ENCODE data around the gene RTEL1.

RTEL1 gene

DNA sequence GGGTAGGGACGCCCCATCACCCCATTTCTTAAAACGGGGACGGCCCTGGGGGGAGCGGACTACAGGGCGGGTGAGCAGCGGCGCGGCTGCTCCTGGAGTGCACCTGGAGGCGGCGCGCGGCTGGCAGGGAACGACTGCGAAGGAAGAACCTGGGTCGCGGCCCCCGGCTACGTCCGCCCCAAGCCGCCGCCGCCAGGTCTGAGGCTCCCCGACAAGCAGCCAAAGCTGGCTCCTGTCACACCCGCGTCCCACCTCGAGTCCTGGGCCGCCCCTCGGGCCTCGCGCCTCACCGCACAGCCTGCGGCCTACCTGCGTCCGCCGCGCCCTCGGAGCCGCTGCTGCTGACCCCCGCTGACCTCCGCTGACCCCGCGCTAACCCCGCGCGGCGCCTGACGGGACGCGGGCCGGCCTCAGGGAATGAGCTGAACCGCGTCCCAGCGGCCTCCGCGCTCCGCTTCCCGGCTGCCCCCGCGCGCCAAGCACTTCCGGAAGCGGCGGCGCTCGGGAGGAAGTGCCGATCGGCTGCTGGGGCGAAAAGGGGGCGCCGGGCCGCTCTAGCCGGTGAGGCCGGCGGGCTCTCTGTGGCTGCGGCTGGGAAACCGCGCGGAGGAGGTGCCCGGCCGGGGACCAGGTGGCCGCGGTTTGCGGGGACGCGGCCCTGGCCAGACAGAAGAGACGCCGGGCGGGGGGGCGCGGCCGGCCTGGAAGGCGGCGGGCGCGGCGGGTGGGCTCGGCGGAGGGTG is 49.6 kb downstream of the RTEL1 start, which contains the start of the genes ARFRP1 and ZGPAT:
Gene ARFRP1, minus strand, starts transcription at position 419 of the 743 bp plus-strand sequence. CDS start 885 bp downstream, outside the sequence.
Gene ZGPAT, plus strand, starts transcription at position 482 of the 743 bp plus-strand sequence. CDS start 542 bp downstream, outside the sequence.
- Histone ChIP-seq H3K9me3 (no peaks in the 10 kb centered on the region), H3K27ac (peak within 1 kb of the TSS; percentile 76 to 86), H3K4me3 (peak within 1 kb of the TSS; percentile 82 to 83), H3K4me1 (peaks cover 0 to 40% (median 28%) of the 10 kb centered on the region in 4 donors), H3K27me3 (no peaks in the 10 kb centered on the region), H3K36me3 (peaks cover 34 to 75% (median 50%) of the 10 kb centered on the region in 3 donors)
- TF ChIP-seq, protein P1, sequence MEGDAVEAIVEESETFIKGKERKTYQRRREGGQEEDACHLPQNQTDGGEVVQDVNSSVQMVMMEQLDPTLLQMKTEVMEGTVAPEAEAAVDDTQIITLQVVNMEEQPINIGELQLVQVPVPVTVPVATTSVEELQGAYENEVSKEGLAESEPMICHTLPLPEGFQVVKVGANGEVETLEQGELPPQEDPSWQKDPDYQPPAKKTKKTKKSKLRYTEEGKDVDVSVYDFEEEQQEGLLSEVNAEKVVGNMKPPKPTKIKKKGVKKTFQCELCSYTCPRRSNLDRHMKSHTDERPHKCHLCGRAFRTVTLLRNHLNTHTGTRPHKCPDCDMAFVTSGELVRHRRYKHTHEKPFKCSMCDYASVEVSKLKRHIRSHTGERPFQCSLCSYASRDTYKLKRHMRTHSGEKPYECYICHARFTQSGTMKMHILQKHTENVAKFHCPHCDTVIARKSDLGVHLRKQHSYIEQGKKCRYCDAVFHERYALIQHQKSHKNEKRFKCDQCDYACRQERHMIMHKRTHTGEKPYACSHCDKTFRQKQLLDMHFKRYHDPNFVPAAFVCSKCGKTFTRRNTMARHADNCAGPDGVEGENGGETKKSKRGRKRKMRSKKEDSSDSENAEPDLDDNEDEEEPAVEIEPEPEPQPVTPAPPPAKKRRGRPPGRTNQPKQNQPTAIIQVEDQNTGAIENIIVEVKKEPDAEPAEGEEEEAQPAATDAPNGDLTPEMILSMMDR (IDR thresholded peaks at IDR 0.05) = no peak
- peak; percentile 85 to 93 for DNase-seq
- intact Hi-C loops (cut with DNase I; ENCODE audit: low total_unique reads) = loop anchor here (5.0 kb wide), 2 partner anchors 50 to 80 kb away; partner anchors contain the start of genes GMEB2 and RTEL1

DNA sequence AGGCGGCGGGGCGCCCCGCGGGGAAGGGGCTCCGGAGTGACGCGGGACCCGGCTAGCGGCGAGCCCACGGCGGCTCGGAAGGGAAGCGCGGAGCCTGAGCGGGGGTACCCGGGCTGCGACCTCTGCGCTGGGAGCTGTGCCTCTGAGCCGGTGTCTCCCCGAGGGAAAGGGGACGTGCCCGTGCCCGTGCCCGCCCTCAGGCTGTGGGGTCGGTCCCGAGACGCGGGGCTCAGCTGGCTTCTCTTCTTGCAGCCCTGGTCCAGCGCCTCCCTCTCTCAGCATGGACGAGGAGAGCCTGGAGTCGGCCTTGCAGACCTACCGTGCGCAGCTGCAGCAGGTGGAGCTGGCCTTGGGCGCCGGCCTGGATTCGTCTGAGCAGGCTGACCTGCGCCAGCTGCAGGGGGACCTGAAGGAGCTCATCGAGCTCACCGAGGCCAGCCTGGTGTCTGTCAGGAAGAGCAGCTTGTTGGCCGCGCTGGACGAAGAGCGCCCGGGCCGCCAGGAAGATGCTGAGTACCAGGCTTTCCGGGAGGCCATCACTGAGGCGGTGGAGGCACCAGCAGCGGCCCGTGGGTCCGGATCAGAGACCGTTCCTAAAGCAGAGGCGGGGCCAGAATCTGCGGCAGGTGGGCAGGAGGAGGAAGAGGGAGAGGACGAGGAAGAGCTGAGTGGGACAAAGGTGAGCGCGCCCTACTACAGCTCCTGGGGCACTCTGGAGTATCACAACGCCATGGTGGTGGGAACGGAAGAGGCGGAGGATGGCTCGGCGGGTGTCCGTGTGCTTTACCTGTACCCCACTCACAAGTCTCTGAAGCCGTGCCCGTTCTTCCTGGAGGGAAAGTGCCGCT is 50.4 kb downstream of the RTEL1 start:
- intact Hi-C loops (cut with DNase I; ENCODE audit: low total_unique reads) = loop anchor here (5.0 kb wide), 2 partner anchors 51 to 81 kb away; partner anchors contain the start of genes GMEB2 and RTEL1
- Histone ChIP-seq H3K4me3 (peak overlapping the region; percentile 82 to 83), H3K9me3 (no peaks in the 10 kb centered on the region), H3K4me1 (peaks cover 0 to 40% (median 28%) of the 10 kb centered on the region in 4 donors), H3K27ac (peak overlapping the region; percentile 76 to 86), H3K36me3 (peaks cover 40 to 75% (median 50%) of the 10 kb centered on the region in 3 donors), H3K27me3 (no peaks in the 10 kb centered on the region)
- peak in 1 of 2 donors; percentile 66 for DNase-seq
- TF ChIP-seq, protein P1 (IDR thresholded peaks at IDR 0.05) = no peak

DNA sequence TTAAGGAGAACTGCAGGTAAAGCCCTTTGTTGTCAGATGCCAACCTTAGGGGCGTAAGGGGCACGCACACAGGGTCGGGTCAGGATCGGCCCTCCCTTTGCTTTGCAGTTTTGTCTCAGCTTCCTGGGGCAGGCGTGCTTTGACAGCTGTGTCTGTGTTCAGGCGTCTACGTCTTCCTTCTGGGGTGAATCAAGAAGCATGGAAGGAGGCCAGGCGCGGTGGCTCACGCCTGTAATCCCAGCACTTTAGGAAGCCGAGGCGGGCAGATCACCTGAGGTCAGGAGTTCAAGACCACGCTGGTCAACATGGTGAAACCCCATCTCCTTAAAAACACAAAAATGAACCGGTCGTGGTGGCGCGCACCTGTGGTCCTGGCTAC is 51.0 kb downstream of the RTEL1 start:
- TF ChIP-seq, protein P1 (IDR thresholded peaks at IDR 0.05) = no peak
- intact Hi-C loops (cut with DNase I; ENCODE audit: low total_unique reads) = loop anchor here (5.0 kb wide), 2 partner anchors 52 to 82 kb away; partner anchors contain the start of genes GMEB2 and RTEL1
- H3K36me3 ChIP-seq = peaks cover 47 to 75% (median 47%) of the 10 kb centered on the region in 3 donors
- H3K27me3 ChIP-seq = no peaks in the 10 kb centered on the region
- peak overlapping the region; percentile 82 to 83 for H3K4me3 ChIP-seq
- peaks cover 0 to 40% (median 28%) of the 10 kb centered on the region in 4 donors for H3K4me1 ChIP-seq
- DNase-seq = peak in 1 of 2 donors; percentile 59
- H3K27ac ChIP-seq = no peak overlapping the region
- no peaks in the 10 kb centered on the region for H3K9me3 ChIP-seq

DNA sequence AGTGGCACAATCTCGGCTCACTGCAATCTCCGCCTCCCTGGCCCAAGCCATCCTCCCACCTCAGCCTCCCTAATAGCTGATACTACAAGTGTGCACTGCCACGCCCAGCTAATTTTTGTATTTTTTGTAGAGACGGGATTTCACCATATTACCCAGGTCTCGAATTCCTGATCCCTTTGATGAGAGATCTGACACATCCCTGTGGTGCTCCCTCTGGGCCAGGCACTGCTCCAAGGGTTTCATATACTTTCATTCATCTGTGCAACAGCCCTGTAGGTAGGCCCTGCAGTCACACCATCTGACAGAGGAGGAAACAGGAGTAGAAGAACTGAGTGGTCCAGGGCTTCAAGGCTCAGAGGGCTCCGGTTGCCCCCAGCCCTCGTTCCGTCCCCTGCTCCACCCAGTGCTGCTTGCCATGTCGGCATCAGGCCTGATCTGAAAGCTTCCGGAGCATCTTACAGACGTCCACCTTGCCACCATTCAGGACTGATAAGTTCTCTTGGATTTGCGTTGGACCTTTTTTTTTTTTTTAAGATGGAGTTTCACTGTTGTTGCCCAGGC is 53.1 kb downstream of the RTEL1 start:
- Histone ChIP-seq H3K4me1 (peaks cover 0 to 37% (median 24%) of the 10 kb centered on the region in 4 donors), H3K9me3 (peaks cover 0 to 12% (median 6%) of the 10 kb centered on the region in 3 donors), H3K27ac (no peak overlapping the region), H3K36me3 (peaks cover 49 to 72% (median 53%) of the 10 kb centered on the region in 3 donors), H3K4me3 (no peak overlapping the region), H3K27me3 (no peaks in the 10 kb centered on the region)
- TF ChIP-seq, protein P1 (IDR thresholded peaks at IDR 0.05) = no peak
- intact Hi-C loops (cut with DNase I; ENCODE audit: low total_unique reads) = no loop called here
- DNase-seq = peak in 1 of 2 donors; percentile 31

DNA sequence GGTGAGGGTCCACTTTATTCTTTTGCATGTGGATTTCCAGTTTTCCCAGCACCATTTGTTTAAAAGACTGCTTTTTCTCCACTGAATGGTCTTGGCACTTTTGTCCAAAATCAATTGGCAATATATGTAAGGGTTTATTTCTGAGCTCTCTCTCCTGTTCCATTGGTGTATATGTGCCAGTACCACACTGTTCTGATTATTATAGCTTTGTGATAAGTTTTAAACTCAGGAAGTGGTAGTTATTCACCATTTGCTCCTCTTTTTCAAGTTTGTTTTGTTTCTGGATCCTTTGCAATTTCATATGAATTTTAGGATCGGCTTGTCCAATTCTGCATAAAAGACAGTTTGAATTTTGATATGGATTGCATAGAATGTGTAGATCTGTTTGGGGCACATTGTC is 54.1 kb downstream of the RTEL1 start:
- TF ChIP-seq, protein P1 (IDR thresholded peaks at IDR 0.05) = no peak
- Histone ChIP-seq H3K9me3 (peaks cover 0 to 12% (median 6%) of the 10 kb centered on the region in 3 donors), H3K27ac (no peak overlapping the region), H3K4me1 (peaks cover 0 to 28% (median 15%) of the 10 kb centered on the region in 4 donors), H3K4me3 (no peak overlapping the region), H3K27me3 (no peaks in the 10 kb centered on the region), H3K36me3 (peaks cover 53 to 79% (median 62%) of the 10 kb centered on the region in 3 donors)
- DNase-seq = no peak
- intact Hi-C loops (cut with DNase I; ENCODE audit: low total_unique reads) = no loop called here
